ENCODE measurements around the gene MOB3A.

The MOB3A gene

DNA sequence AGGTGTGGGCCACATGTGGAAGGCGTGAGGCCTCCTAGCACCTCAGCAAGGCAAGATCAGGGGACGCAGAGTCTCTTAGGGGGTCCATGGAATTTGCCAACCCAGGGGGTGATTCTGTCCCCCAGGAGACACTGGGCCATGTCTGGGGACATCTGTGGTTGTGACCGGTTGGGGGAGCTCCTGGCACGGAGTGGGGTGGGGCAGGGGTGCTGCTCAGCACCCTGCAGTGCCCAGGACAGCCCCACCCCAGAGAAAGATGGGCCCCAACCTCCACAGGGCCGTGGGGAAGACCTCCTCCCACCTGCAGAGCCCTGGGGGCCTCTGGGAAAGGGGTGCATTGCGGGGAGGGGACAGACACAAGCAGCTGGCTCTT is 49.1 kb downstream of the MOB3A start:
- CTCF ChIA-PET = no interaction called here
- H3K27ac ChIP-seq (ENCODE audit: extremely low read depth, low read depth, low read length) = no peak overlapping the region
- peaks cover 8% of the 10 kb centered on the region for H3K4me1 ChIP-seq (ENCODE audit: control insufficient read depth, insufficient read depth, low read length)
- no peak overlapping the region for H3K4me3 ChIP-seq (ENCODE audit: low read depth, low read length)
- H3K9me3 ChIP-seq (ENCODE audit: control insufficient read depth, insufficient read depth, low read depth, low read length) = no peaks in the 10 kb centered on the region
- TF ChIP-seq KLF10 (tag by site-specific recombination; IDR thresholded peaks at IDR 0.05) (no peak), ZNF184 (tag by site-specific recombination; IDR thresholded peaks at IDR 0.05) (no peak), ZNF280C (tag by site-specific recombination; IDR thresholded peaks at IDR 0.05) (no peak), ZNF112 (tag by site-specific recombination; IDR thresholded peaks at IDR 0.05) (no peak), YY1 (tag by site-specific recombination; IDR thresholded peaks at IDR 0.05) (no peak), ZNF19 (tag by site-specific recombination; IDR thresholded peaks at IDR 0.05; ENCODE audit: low read depth) (no peak), INSM2 (tag by site-specific recombination; IDR thresholded peaks at IDR 0.05) (no peak), ZNF514 (tag by site-specific recombination; IDR thresholded peaks at IDR 0.05) (no peak), HIC1 (tag by site-specific recombination; IDR thresholded peaks at IDR 0.05) (no peak), ZNF175 (tag by site-specific recombination; IDR thresholded peaks at IDR 0.05) (no peak), ZNF548 (tag by site-specific recombination; IDR thresholded peaks at IDR 0.05) (no peak), ZNF157 (tag by site-specific recombination; IDR thresholded peaks at IDR 0.05) (no peak), ZNF155 (tag by site-specific recombination; IDR thresholded peaks at IDR 0.05) (no peak)
- TF ChIP-seq, protein P1, sequence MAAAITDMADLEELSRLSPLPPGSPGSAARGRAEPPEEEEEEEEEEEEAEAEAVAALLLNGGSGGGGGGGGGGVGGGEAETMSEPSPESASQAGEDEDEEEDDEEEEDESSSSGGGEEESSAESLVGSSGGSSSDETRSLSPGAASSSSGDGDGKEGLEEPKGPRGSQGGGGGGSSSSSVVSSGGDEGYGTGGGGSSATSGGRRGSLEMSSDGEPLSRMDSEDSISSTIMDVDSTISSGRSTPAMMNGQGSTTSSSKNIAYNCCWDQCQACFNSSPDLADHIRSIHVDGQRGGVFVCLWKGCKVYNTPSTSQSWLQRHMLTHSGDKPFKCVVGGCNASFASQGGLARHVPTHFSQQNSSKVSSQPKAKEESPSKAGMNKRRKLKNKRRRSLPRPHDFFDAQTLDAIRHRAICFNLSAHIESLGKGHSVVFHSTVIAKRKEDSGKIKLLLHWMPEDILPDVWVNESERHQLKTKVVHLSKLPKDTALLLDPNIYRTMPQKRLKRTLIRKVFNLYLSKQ (tag by site-specific recombination; IDR thresholded peaks at IDR 0.05; ENCODE audit: borderline replicate concordance) = no peak
- TF ChIP-seq, protein P2, sequence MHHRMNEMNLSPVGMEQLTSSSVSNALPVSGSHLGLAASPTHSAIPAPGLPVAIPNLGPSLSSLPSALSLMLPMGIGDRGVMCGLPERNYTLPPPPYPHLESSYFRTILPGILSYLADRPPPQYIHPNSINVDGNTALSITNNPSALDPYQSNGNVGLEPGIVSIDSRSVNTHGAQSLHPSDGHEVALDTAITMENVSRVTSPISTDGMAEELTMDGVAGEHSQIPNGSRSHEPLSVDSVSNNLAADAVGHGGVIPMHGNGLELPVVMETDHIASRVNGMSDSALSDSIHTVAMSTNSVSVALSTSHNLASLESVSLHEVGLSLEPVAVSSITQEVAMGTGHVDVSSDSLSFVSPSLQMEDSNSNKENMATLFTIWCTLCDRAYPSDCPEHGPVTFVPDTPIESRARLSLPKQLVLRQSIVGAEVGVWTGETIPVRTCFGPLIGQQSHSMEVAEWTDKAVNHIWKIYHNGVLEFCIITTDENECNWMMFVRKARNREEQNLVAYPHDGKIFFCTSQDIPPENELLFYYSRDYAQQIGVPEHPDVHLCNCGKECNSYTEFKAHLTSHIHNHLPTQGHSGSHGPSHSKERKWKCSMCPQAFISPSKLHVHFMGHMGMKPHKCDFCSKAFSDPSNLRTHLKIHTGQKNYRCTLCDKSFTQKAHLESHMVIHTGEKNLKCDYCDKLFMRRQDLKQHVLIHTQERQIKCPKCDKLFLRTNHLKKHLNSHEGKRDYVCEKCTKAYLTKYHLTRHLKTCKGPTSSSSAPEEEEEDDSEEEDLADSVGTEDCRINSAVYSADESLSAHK (tag by site-specific recombination; IDR thresholded peaks at IDR 0.05) = no peak
- POLR2A ChIA-PET = interaction anchor here (0.6 to 3.5 kb wide), 3 partner anchors 11 to 37 kb away, joined by 4 to 17 read pairs (median 4); no protein-coding TSS in a partner anchor
- peaks cover 0 to 61% of the 10 kb centered on the region in 2 experiments; a peak in 2 of 3 replicates for H3K36me3 ChIP-seq (ENCODE audit: control insufficient read depth in 2 of 2, insufficient read depth in 1 of 2, low read length in 2 of 2)

Measured in HEK293 (cell line).